ENCODE data around the gene PHACTR3.

Gene PHACTR3

DNA sequence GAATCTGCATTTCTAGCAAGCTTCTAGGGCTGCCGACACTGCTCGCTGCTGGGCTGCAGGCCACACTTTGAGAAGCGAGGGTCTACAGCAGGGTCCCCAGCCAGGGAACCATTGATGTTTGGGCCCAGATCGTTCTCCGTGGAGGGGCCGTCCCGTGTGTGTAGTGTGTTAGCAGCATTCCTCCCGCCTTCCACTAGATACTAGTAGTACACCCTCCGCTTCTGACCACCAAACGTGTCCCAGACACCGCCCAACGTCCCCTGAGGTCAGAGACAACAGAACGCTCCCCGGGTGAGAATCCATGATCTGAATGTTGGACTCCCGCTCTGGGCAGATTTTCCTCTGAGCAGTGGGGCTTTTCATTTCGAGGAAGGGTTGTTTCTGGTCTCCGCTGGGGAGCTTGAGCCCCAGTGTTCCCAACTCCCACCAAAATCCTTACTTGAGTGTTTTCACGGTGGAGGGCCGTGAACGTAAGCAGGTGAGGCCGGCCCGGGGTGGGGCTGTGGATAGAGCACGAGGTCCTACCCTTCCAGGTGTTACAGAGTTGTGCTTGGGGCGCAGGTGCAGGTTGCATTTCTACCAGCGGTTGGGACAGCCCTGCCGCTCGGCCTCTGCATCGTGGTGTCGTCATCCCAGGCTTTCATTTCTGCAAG is 204.5 kb downstream of the PHACTR3 start:
- no peak for DNase-seq

DNA sequence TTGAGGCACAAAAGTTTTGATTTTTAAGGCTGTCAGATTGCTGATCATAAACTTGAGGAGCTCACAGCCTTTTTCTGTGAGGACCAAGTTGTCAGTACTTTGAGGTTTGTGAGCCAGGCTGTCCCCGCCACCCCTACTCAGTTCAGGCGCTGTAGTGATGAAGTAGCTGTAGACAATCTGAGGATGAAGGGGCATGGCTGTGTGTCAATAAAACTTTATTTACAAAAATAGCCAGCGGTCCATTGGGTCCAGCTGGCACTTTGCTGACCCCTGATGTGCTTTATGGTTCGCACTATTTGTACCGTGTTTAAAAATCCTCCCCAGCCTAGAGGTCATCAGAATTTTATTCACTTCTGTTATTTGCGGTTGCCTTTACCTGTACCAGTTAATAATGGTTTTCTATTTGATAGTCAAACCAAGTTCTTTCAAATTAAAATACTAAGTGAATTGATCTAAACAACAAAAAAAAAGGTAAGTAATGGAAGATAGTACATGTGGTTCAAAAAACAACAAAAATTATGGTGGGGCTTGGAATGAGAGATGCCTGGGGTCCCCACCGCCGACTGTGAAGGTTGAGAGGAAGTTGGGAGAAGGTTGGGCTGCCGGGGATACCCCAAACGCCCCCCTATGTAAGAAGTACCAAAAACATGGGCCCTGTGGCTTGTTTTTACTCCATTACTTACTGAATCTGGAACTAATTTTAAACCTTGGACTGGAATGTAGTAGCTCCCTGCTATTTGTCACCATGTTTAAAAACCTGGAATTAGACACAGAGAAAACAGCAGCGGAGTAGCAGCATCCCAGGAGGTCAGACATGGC is 205.5 kb downstream of the PHACTR3 start:
- DNase-seq, result no peak

DNA sequence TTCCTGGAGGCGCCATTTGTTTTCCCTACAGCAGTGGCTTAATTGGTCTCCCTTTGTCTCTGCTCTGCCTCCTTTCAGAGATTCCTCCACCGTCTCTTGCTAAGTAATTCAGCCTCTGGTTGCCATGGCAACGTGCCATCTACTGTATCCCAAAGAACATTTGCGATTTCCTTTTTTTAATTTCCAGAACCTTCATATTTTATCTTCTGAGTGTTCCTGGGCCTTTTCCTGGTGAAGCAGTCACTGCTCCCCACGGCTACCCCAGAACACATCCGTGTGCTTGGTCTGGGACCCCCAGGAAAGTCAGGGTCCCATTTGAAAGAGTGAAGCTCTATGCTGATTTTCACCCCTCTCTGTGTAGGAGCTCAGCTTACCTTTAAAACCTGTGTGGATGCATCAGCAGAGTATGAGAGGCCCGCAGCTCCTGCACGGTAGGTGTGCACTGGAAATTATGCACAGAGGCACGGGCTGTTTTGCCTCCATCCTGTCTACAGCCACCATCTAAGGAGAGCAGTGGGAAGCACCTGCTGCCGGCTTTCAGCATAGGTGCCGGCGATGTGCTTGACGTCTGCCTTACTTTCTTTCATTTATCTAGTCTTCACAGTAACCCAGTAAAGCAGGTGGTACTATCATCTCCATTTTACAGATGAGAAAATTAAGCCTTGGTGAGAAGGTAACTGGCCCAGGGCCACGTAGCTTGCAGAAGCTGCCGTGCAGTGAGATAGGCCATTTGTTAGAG is 206.3 kb downstream of the PHACTR3 start:
- DNase-seq, result no peak

DNA sequence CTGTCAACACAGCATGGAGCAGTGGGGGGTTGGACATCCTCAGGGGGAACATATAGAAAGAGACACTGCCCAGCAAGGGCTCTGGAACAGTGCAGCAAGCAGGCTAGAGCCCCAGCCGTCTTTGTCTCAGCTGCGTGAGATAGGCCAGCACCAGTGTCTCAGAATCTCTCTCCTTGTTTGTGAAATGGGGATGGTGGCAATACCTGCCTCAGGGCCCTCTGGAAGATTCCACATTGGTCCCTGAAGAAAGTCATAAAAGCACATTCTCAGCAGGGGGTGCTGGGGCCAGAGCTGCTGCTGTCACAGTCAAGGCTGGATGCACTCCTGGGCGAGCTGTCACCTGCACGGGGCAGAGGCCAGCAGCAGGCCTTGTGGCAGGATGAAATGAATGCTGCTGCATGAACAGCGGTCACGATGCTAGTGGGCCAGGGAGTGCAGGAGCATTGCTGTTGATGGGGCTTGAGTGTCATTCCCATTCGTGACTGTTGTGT is 207.4 kb downstream of the PHACTR3 start:
- no peak for DNase-seq

DNA sequence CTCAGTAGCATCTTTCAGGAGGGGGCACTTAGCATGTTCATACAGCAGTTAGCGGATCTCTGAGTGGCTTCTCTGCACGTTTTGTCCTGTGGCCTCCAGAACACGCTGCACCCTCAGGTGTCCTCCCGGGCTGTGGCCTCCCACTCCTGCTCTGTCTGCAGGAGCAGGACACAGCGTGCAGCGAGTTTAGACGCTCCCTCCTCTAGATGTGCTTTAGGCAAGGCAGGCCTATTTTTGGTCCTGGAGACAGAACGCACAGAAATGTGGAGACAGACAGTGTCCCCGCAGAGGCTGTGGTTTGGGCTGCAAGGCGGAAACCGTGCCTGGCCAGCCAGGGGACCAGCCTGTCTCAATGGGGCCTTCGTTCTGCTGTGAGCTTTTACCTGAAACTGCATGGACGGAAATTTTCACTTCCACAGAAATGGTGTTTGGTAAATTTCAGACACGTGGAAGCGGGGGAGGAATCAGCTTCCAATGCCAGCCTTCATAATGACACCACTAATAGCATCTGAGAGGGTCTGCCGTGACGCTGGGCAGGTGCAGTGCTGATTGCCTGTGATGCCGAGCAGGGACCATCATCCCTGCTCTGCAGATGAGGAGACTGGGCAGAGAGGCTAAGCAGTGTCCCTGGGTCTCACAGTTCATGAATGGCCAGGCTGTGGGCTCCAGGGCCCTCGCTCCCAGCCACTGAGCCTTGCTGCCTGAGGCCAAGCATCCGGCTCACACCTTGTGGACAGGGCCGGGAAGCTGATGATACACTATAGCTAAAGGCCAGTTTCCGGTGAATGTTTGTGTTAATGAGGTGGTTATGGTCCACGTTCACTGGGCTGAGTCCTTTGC is 208.2 kb downstream of the PHACTR3 start:
- DNase-seq, result no peak

DNA sequence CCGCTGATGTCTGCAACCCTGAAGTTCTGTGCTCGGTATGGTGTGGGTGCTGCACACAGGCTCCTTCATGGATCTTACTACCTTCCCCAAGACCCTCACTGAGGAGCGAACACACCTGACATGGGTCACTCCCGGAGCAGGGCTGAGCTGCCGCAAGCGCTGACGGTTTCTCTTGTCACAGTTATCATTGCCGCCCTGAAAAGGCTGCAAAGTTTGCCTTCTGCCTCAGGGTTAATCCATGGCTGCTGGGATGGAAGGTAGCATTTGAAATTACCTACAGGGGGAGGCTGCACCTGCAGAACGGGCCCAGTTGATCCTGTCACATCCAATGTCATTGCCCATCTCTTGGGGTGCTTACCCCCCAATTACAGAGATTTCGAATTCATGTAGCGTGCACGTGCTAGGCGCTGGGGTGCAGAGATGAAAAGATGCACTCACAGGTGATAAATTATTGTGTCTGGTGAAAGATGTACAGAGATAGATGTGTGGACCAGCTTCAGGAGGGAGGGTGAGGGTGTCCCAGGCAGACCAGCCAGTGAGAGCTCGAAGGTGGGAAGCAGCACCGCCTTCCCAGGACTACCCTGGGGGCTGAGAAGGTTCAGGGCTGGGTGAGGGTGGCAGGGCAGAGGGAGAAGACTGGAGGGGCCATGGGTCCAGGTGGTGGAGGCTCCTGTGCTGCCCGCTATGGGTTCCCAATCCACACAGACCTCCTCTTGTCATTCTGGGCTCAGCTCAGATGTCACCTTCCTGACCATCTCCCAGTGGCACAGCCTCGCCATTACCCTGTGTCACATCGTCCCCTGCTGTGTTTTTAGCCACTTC is 209.0 kb downstream of the PHACTR3 start:
- DNase-seq, result no peak

DNA sequence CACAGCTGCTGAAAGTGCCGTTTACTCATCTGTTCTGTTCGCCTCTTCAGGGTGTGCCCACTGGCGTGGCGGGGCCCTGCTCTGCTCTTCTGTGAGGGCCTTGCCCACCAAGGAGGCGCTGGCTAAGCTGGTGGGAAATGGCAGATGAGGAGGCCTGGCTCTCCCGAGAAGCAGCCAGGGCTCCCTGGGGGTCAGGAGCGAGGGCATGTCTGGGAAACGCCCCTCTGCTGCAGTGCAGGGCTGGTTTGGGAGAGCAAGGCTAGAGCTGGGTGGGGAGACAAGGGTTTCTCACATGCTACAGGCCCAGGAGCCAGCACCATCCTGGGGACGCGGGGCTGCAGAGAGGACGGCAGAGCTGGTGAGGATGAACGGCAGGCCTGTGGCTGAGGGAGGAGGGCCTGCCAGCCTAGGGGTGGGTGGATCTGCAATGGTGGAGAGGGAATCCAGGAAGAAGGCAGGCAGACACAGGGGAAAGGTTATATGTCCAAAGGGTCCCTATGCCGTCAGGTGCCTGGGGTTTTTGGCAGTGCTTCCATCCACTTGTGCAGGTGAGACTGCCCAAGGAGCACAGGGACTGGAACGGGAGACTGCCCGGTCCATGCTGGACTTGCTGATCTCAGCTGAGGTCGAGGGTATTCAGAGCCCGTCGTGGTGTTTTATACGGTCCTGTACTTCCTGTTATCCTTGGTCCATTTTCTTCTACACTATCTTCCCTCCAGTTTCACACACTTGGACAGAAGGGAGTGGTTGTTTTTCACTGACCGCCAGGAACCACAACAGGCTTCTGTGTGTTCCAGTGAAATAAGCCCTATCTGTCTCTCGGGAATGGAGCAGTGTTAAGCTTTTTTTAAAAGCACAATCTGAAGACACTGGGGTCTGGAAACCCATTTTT is 209.9 kb downstream of the PHACTR3 start:
- DNase-seq, result no peak

DNA sequence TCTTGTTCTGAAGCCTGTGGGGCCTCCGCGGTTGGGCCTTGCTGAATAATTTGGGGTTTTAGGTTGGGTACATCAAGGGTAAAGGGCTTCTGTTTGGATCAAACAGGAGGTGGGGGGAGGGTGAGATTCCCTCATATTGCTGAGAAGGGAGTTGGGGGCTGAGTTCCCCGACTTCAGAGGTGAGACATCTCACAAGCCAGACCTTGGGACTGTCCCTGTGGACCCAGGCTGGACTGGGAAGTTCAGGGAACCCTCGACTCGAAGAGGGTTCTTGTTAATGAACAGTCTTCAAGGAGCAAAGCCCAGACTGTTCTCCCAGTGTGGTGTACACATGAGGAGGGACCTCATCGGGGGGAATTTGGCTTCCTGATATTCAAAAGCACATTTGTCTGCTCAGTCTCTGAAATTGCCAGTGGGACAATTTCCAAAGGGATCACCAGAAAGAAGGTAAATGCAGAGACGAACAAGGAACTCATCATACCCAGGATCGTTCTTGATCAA is 210.6 kb downstream of the PHACTR3 start:
- no peak for DNase-seq

DNA sequence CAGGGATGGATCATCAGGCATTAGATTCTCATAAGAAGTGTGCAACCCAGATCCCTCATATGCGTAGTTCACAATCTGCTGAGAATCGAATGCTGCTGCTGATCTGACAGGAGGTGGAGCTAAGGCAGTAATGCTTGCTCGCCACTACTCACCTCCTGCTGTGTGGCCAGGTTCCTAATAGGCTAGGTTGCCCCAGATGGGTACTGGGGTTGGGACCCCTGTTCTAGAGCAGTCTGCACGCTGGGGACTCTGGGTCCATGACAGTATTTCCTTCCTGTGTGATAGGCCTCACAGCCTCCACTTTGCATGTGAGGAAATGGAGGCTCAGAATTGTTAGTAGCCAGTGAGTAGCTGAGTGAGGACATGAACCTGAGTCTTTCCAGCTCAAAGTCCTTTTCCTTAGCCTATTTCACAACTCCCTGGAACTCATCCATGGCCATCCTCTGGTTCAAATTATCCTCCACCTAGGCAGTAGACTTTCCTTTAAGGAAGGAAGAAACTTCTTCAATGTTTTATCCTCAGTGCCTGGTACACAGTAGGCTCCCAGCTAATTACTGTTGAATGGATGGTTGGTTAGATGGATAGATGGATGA is 211.9 kb downstream of the PHACTR3 start:
- DNase-seq, result no peak

DNA sequence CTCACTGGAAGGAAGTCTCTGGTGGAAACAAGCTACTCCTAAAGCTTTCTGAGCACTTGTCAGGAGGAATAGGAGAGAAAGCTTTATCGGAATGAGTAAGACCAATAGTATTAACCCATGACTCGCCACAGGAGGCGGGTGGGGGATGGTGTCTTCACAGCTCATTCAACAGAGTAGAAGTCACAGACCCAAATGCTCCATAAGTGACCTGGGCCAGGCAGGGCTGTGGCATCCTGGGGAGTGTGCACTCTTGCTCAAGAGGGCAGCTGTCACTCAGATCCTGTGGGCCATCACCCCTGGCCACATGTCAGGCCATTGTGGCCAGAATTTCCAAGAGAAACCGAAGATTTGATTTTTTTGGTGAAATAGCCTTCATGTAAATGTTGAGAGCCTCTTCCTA is 213.1 kb downstream of the PHACTR3 start:
- DNase-seq, result no peak

DNA sequence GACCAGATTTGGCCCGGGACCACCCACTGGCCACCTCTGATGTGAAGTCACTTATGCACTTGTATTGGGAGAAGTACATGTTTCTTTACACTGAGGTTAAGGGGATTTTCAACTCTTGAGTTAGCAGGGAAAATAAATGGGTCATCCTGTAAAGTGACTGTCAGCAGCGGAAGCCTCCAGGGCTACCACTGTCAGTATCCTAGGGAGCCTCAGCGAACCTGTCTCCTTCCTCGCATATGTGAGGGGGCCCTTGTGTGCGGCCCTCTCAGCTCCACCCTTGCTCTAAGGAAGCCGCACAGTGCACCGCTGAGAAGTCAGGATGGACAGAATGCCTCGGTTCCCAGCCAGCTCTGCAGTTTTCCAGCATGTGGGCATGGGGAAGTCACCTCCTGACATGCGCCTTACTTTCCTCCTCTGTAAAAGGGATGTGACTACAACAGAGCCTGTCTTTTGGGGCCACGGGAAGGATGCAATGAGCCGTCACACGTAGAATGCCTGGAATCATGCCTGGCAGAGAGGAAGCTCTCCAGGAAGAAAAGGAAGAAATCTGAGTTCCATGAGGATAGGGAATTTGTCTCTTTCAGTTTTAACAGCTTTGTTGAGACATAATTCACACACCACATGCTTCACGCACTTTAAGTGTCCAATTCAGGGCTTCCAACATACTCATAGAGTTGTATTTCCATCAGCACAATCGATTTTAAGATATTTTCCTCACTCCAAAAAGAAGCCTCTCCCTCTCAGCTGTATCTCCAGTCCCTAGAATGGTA is 213.7 kb downstream of the PHACTR3 start:
- no peak for DNase-seq

DNA sequence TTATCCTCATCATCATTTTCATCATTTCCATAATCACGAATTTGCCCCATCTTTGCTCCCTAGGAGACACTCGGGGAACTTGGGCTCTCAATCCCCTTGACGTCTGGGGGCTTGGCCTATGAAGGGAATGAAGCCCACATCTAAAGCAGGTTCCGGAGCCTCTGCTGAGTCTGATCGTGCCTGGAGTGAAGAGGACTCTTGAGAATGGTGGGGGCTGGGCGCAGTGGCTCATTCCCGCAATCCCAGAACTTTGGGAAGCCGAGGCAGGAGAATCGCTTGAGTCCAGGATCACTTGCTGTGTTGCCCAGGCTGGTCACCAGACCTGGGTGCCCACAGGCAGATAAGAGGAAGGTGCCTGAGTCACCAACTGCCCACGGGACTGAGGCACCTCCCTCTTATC is 214.6 kb downstream of the PHACTR3 start:
- DNase-seq, result no peak

DNA sequence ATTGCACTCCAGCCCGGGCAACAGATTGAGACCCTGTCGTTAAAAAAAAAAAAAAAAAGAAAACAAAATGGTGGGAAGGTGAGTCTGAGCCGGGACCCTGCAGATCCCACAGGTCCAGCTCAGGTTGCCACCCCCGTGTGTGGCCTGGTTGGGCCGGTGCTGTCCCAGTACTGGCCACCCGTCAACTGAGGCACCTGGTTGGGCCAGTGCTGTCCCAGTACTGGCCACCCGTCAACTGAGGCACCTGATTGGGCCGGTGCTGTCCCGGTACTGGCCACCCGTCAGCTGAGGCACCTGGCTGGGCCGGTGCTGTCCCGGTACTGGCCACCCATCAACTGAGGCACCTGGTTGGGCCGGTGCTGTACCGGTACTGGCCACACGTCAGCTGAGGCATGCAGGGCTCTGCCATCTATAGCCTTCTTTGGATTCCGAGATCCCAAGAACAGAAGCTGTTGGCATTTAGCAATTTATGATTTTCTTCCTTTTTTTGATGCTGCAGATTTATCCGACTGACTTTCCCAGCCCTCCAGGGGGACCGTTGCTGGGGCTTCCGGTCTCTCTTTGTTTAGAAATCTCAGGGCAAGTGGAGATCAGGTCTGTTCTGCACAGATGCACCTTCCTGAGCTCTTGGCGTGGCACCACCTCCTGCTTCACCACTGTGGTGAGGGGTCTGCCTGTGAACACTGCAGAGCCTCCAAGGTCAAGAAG is 215.3 kb downstream of the PHACTR3 start:
- no peak for DNase-seq

DNA sequence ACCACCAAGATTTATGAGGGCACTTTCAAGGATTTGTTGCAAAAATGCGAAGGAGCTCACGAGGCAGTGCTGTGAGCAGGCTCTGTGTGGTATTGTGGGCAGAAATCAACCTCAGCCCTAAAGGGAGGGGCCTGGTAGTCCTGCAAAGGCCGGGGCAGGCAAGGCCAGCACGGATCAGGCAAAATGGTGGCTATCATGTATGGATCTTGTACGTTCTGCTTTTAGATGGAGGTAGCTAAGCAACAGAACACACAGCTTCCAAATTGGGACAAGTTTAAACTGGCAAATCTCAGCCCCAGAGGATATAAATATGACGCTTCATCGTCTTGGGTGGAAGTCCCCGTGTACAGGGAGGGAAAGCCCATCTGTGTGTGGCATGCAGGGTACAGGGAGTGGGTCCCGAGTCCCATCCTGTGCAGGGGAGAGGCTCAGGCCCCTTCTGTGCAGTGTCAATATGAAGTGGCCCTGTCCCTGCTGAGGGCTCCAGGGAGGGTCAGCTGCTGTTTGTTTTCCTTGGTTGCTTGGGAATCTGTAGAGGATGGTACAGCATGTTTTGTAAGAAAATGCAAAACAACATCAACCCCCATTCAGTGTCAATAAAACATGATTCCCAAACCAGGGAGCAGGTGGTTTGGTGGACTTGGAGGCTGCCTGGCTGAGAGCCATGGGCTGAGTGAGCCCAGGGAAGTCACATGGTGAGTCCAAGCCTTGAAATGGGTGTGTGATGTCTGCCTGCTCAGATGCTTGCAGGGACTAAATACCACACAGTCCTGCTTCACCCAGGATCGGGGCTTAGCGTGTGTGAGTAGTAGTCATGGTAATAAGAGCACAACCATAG is 216.1 kb downstream of the PHACTR3 start:
- DNase-seq, result no peak

DNA sequence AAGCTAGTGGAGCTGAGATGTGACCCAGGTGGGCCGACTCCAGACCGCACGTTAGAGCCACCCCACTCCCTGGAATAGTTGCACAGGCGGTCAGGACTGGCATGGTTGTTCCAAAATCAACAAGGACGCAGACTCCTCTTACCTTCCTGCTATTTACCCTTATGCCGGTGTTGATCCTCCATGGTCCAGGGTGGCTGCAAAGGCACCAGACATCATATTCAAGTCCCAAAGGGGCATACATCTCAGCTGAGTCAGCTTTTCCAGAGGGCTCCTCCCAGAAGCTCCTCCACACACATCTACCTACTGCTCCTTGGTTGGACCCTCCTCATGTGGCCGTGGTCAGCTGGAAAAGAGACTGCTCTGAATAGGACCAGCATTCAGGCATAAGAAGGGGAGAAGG is 216.9 kb downstream of the PHACTR3 start:
- DNase-seq, result no peak

DNA sequence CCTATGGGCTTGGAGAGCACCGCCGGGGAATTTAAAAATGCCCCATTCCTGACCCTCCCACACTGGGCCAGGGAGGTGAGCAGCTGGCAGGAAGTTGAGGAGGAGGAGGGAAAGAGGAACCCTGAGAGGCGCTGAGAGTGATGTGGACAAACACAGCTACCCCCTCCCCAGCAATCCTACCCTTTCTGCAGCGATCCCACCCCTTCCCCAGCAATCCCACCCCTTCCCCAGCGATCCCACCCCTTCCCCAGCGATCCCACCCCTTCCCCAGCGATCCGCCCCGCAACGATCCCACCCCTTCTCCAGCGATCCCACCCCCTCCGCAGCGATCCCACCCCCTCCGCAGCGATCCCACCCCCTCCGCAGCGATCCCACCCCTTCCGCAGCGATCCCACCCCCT is 217.4 kb downstream of the PHACTR3 start:
- DNase-seq, result no peak

DNA sequence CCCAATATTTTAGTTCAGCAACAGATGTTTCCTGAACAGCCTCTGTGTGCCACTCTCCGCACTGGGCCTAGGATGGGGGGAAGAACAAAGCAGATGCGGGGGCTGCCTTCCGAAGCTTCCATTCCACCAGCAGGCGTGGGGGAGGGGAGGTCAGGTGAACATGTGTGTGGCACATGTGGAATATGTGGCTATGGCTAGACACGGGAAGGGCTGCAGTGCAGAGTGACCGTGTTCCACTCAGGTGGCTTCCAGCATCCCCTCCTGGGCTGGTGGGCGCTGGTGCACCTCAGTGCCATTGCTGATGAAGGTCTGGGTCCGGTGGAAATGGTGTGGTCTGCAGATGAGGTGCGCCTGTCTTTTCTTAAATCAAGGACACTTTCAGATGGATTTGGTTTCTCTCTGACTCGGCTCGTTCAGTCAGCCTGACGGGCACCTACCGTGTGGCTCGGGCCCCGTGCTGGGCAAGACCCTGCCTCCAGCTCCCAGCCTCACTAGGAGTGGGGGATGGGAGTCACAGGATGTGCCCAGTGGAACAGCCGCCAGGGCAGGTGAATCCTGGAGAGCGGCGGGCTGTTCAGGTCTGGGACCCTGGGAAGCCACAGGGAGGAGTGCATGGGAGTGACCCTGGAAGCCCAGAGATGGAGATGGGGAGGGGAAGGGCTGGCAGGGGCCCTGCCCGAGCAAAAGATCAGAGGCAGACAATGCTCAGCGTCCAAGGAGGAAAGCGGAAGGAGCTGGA is 218.1 kb downstream of the PHACTR3 start:
- DNase-seq, result no peak
